Cardiac muscle cell (in vitro differentiated cells and primary cell): ENCODE results near the gene CEACAM8. TPM values are rescaled to one million over a fixed set of nuclear protein-coding genes. Genes with fewer than 3 reads are reported as not detected.

Experiments
- DNase-seq, 2 donors: peaks; one replicate each; pipeline versions ENCODE4 v3.0.0 to v3.0.0-alpha.2; 2010 to 2017; ENCODE audit warnings: low read depth in 1 of 2, low spot score in 1 of 2
- H3K27ac ChIP-seq: fragments of 200-600 bp; sonication (generic); 2 replicates; pipeline ENCODE4 v1.5.1; 2016
- H3K27me3 ChIP-seq: fragments of 200-600 bp; sonication (generic); 2 replicates; pipeline ENCODE4 v1.6.0; 2016; ENCODE audit warnings: control low read depth
- H3K36me3 ChIP-seq: fragments of 200-600 bp; sonication (generic); 2 replicates; pipeline ENCODE4 v1.5.1; 2016; ENCODE audit warnings: control low read depth
- H3K4me1 ChIP-seq: fragments of 200-600 bp; sonication (generic); 2 replicates; pipeline ENCODE4 v1.8.1; 2017; ENCODE audit warnings: low read depth, mild to moderate bottlenecking, mixed run types
- H3K4me3 ChIP-seq: fragments of 200-600 bp; sonication (generic); 2 replicates; pipeline ENCODE4 v1.5.1; 2016; ENCODE audit warnings: mild to moderate bottlenecking
- H3K9me3 ChIP-seq: fragments of 200-600 bp; sonication (generic); 2 replicates; pipeline ENCODE4 v1.5.1; 2017; ENCODE audit warnings: low read depth, mild to moderate bottlenecking, control low read depth
- polyA plus RNA-seq: library from polyadenylated mRNA; unstranded; fragments of >200 nt; fragmentation: Nextera tagmentation; extraction: Ambion mirVana; gene quantifications from 2 replicates; pipeline ENCODE4 v1.2.1, GENCODE V29; 2016
- total RNA-seq: library from RNA; depleted of rRNA; stranded (reverse); fragments of >200 nt; gene quantifications from 2 replicates; pipeline ENCODE4 v1.2.3, GENCODE V29; 2016
- TF ChIP-seq, protein P1 (sequence below): IDR thresholded peaks from 2 replicates; pipeline ENCODE4 v1.5.1; 2012; ENCODE audit warnings: low read depth, mild to moderate bottlenecking, low read length

The CEACAM8 gene
- total and polyA plus RNA-seq, 2 experiments from 2014 or later, result 0.46 TPM; not detected in 1

DNA sequence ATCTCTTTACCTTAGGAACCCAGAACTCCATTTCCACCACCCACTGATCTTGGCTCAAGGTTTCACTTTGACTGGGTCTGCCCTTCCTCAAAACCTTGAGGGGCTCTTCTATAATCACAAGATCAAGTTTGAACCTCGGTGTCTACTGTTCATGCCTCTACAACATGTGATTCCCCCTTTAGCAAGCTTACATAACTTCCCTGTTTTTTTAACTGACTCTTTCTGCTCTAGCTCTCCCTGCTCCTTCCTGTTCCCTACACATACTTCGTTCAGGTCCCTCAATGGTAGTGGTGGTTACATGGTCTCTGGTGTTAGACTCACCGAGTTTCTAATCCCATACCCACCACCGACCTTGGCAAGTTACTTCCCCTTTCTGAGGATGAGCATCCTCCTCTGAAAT is 26.7 kb downstream of the CEACAM8 start:
- no peaks in the 10 kb centered on the region for H3K9me3 ChIP-seq
- H3K36me3 ChIP-seq, result no peaks in the 10 kb centered on the region
- no peak overlapping the region for H3K4me3 ChIP-seq
- no peak overlapping the region for H3K27ac ChIP-seq
- TF ChIP-seq, protein P1, sequence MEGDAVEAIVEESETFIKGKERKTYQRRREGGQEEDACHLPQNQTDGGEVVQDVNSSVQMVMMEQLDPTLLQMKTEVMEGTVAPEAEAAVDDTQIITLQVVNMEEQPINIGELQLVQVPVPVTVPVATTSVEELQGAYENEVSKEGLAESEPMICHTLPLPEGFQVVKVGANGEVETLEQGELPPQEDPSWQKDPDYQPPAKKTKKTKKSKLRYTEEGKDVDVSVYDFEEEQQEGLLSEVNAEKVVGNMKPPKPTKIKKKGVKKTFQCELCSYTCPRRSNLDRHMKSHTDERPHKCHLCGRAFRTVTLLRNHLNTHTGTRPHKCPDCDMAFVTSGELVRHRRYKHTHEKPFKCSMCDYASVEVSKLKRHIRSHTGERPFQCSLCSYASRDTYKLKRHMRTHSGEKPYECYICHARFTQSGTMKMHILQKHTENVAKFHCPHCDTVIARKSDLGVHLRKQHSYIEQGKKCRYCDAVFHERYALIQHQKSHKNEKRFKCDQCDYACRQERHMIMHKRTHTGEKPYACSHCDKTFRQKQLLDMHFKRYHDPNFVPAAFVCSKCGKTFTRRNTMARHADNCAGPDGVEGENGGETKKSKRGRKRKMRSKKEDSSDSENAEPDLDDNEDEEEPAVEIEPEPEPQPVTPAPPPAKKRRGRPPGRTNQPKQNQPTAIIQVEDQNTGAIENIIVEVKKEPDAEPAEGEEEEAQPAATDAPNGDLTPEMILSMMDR, result no peak
- DNase-seq, result no peak
- peaks cover 14% of the 10 kb centered on the region for H3K4me1 ChIP-seq
- H3K27me3 ChIP-seq, result no peaks in the 10 kb centered on the region

DNA sequence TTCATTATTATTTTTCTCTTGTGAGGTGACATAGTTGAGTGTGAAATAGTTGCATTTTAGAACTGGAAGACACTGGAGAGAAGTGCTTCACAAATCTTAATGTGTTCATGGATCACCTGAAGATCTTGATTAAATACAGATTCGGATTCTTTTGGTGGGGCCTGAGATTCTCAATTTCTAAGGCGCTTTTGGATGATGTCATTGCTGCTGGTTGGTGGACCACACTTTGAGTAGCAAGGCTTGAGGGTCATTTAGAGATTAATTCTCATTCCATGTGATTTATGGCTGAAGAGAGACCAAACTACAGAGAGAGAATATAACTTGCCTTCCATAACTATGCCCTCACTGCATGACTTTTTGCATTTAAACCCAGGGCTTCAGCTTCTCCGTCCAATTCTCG is 27.2 kb downstream of the CEACAM8 start:
- DNase-seq, result no peak
- H3K27ac ChIP-seq, result no peak overlapping the region
- TF ChIP-seq, protein P1, result no peak
- H3K4me3 ChIP-seq, result no peak overlapping the region
- H3K9me3 ChIP-seq, result no peaks in the 10 kb centered on the region
- H3K27me3 ChIP-seq, result no peaks in the 10 kb centered on the region
- peaks cover 14% of the 10 kb centered on the region for H3K4me1 ChIP-seq
- no peaks in the 10 kb centered on the region for H3K36me3 ChIP-seq

DNA sequence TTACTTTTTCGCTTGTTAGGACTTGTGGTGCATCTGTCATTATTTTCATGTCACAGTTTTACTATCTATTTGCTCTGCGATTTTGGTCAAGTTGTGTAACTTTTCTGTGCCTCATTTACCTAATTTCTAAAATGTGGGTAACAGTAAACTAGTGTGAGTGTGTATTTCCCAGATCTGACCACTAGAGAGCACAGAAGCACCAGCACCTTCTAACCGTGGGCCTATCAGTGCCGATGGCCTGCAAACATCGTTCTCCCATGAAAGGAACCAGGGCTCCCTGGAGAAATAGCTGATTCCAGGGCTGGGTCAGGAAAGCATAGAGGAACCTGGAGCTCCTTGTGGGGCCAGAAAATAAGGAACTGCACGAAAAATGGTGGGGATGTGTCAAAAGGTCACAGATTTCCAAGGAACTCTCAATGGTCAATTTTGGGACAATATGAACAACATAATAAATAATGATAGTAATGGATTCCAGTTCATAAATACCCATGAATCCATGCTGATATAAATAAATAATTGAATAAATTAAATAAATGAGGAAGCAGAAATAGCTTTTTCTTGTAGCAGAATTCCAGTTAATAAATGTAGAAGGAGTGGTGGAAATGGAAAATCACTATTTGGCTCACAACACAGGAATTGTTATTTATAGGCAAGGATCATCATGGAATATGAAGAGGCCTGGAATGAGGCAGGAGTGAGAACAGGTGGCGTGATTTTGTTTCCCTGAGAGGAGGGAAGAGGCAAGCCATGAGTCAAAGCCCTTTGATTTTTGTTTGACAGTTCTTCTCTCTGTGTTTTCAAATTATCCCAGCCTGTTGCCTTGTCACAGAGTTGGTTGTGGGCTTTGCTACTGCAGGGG is 31.1 kb downstream of the CEACAM8 start:
- TF ChIP-seq, protein P1, result peak; percentile 74
- Histone ChIP-seq H3K27me3 (no peaks in the 10 kb centered on the region), H3K4me1 (peaks cover 14% of the 10 kb centered on the region), H3K9me3 (no peaks in the 10 kb centered on the region), H3K27ac (peak overlapping the region; percentile 53), H3K36me3 (no peaks in the 10 kb centered on the region), H3K4me3 (no peak overlapping the region)
- DNase-seq, result peak; percentile 60 to 73

DNA sequence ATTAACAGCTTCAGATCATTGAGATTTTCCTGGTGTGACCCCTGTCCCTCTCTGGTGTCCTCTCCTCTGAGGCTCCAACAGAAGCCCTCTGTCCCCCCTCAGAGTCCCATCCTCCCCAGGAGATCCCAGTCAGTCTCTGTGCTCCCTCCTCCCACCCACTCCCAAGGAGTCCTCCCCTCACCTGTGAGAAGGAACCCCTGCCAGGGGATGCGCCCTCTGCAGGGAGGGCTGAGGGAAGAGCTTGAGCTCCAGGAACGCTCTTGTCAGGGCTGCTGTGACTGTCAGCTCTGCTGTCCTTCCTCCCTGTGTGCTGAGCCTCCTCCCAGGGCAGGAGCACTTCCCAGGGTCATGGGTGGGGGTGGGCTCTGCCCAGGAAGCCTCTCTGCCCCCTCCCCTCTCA is 33.2 kb downstream of the CEACAM8 start:
- DNase-seq, result no peak
- no peak overlapping the region for H3K4me3 ChIP-seq
- no peak overlapping the region for H3K27ac ChIP-seq
- H3K9me3 ChIP-seq, result no peaks in the 10 kb centered on the region
- TF ChIP-seq, protein P1, result no peak
- no peaks in the 10 kb centered on the region for H3K27me3 ChIP-seq
- no peaks in the 10 kb centered on the region for H3K36me3 ChIP-seq
- H3K4me1 ChIP-seq, result peaks cover 14% of the 10 kb centered on the region

DNA sequence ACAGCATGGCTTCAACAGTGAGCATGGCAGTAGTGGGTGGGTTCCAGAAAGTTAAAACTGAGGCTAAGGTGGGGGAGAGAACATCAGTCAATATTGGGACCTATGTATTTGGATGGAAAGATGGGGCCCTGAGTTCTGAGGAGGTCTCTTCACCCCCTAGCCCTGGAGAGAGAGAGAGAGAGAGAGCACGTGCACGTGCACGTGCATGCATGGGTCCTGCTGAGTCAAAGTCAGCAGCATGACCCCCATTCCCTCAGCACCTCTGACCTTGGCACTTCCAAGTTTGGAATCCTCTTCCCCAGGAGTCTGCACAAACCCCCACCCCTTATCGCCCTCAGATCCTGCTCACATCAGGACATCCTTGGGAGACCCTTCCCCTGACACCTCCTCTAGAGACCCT is 34.0 kb downstream of the CEACAM8 start:
- DNase-seq, result no peak
- TF ChIP-seq, protein P1, result no peak
- no peaks in the 10 kb centered on the region for H3K27me3 ChIP-seq
- no peaks in the 10 kb centered on the region for H3K9me3 ChIP-seq
- H3K4me1 ChIP-seq, result peaks cover 14% of the 10 kb centered on the region
- no peaks in the 10 kb centered on the region for H3K36me3 ChIP-seq
- no peak overlapping the region for H3K27ac ChIP-seq
- no peak overlapping the region for H3K4me3 ChIP-seq
